ENCODE measurements around the gene TPSD1.
"Not testable (repeated sequence)": the region's sequence is repeated elsewhere in the genome, so short reads cannot be mapped to it uniquely, and the experiment has no call there.

TPSD1 gene

DNA sequence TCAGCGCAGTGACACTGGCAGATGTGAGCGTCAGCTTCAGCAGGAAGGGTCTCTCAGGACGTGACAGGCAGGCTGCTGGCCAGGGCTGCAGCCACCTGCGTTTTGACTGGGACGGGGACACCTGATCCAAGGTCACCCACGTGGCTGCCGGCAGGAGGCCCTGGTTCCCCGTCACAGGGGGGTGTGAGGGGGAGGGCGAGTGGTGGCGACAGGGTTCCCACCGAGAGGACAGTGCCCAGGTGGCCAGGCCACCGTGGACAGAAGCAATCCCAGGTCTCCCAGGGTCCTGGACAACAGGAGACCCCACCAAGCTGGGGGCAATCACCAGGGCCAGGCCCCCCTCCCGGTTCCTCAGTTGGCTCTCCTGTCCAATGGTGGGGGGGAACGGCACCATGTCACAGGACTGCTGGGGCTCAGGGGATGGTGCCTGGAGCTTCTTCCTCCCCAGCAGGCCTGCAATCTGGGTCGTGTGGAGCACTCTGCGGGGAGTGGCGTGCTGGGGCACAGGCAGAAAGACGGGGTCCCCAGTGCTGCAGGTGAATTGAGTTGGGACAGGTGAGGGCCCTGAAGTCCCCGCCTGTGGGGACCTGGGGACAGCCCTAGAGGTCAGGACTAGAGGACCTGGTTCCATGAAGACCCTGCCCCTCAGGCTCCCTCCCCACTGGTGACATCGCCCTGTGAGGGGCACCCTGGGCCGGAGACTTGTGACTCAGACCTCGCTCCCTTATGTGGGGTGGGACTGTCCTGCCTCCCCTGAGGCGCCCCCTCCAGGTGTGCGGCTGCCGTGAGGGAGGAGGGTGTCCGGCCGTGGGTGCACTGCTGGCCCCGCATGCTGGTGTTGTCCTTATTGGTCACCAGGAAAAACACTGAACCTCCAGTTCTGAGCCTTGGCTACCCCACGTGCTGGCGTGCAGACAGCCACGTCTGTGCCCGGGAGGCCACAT, 11.7 kb upstream of the TPSD1 start:
- peak; percentile 61 for DNase-seq

GRCh38 chr16:1244881-1245280, 11.0 kb upstream of the TPSD1 start:
- DNase-seq, result peak; percentile 62

GRCh38 chr16:1245452-1246020, 10.3 kb upstream of the TPSD1 start:
- peak; percentile 53 for DNase-seq

DNA sequence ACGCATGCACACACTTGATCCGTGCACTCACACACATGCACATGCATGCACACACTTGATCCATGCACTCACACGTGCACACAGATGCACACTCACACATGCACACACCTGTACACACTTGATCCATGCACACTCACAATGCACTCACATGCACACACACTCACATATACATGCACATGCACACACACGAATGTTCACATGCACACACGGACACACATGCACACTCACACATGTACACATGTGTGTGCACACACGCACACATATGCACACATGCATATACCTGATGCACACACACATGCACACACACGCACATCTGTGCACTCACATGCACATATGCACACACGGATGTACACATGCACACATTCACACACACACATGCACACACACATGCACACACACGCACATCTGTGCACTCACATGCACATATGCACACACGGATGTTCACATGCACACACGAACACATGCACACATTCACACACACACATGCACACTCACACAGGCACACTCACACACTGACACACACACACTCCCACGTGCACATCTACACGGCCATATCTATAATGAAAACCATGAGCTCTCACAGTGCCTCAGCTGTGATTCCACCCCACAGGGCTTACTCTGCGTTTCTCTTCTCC, 7.8 kb upstream of the TPSD1 start:
- DNase-seq, result peak; percentile 16

DNA sequence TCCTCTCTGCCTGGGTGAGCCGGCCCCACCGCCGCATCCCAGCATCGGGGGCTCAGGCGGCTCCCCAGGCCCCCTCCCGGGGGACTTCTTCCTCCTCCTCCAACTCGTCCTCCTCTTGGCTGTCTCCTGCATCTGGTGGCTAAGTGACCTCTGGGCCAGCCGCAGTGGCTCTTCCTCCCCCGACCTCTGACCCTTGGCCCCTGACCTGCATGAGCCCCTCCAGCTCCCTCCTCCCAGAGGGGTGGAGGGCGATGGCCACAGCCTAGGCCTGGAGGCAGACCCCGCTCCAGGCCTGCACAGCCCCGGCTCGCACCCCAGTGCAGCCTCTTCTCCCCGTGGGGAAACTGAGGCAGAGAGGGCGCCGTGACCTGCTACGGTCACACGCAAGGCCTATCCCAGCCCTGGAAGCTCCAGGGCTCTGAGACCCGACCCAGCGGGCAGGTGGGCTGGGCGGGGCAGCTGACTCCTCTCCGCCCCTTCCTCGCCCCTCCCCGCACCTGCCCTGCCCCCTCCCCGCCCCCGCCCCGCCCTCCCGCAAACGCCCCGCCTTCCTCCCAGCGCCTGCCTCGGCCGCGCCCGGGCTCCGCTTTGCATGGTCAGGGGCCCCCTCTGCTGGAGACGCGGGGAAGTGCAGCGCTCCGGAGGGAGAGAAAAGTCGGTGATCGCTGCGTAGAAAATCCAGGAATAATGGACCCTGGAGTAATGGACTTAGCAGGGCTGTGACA, 6.7 kb upstream of the TPSD1 start:
- DNase-seq, result not testable (repeated sequence)

DNA sequence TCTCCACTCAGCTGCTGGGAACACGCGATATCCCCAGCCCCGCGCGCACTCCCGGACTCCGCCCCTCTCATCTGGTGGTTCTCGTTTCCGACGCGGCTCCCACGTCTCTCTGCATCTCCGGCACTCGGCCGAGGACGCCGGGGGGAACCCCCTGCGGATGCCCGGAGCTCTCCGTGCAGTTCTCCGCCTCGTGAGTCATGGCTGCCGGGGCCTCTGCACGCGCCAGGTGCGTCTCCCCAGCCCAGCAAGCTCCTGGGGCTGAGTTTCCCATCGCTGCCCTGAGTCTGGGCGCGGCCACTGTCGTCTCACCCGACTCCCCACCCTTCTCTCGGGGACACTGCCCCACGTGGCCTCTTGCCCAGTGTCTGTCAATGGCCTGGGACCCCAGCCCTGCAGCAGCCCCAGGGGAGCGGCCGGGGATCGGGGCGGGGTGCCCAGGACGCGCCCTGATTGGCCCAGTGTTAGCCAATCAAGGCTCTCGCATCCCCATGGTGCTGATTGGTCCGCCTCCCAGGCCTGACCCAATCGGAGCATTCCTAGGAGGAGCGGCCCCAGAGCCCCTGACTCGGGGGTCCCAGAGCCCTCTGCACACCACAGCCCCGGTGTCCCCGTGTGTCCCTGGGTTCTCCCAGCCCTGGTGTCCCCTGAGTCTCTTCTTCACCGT, 2.0 kb upstream of the TPSD1 start:
- DNase-seq, result not testable (repeated sequence)

DNA sequence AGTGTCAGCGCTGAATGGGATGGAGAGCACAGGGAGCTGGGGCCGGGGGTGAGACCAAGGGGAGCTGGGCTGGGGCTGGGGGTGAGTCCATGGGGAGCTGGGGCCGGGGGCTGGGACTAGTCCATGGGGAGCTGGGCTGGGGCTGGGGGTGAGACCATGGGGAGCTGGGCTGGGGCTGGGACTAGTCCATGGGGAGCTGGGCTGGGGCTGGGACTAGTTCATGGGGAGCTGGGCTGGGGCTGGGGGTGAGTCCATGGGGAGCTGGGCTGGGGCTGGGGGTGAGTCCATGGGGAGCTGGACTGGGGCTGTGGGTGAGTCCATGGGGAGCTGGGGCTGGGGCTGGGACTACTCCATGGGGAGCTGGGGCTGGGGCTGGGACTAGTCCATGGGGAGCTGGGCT, 1.0 kb upstream of the TPSD1 start:
- peak; percentile 59 for DNase-seq

GRCh38 chr16:1256296-1256873, 516 bp downstream of the TPSD1 start:
- DNase-seq, result peak; percentile 55

DNA sequence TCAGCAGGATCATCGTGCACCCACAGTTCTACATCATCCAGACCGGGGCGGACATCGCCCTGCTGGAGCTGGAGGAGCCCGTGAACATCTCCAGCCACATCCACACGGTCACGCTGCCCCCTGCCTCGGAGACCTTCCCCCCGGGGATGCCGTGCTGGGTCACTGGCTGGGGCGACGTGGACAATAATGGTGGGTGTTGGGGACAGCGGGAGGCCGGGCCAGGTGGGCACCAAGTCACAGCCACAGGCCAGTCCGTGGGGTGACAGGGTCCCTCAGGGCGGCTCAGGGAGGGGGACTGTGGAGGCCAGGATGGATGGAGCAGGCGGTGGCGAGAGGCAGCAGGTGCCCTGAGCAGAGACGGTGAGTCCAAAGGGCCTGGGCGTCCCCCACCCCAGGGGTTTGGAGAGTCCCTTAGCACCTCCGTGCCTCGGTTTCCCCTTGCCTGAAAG, 1.0 kb downstream of the TPSD1 start:
- DNase-seq, result peak; percentile 60

DNA sequence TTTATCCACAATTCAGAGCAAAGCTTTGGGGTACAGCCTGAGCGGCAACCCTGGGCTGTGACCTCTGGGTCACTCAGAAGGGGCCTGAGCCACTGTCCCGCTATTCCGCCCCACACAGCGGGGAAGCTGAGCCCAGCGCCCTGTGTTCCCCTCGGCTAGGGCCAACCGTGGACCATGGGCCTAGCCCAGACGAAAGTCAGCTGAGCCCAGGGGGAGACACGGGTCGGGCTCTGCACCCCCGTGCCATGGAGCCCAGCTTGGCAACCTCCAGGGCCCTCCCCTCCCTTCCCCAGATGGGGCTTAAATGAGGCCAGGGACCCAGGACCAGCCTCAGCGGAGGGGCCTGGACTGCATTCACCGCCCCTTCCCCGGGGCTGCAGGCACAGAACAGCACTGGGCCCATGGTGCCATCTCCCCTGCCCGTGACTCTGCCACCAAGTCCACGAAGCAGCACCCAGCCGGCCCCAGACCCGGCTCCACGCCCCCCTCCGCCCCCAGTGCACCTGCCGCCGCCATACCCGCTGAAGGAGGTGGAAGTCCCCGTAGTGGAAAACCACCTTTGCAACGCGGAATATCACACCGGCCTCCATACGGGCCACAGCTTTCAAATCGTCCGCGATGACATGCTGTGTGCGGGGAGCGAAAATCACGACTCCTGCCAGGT, 1.8 kb downstream of the TPSD1 start:
- peak; percentile 39 for DNase-seq

DNA sequence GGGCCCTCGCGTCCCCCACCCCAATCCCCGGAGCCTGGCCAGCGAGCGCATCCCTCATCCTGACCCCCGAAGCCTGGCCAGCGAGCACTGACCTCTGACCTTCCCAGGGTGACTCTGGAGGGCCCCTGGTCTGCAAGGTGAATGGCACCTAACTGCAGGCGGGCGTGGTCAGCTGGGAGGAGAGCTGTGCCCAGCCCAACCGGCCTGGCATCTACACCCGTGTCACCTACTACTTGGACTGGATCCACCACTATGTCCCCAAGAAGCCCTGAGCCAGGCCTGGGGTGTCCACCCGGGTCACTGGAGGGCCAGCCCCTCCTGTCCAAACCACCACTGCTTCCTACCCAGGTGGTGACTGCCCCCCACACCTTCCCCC, 2.3 kb downstream of the TPSD1 start:
- DNase-seq, result no peak

- no peak for DNase-seq
Observed at GRCh38 chr16:1258906-1259759, 3.3 kb downstream of the TPSD1 start.

DNA sequence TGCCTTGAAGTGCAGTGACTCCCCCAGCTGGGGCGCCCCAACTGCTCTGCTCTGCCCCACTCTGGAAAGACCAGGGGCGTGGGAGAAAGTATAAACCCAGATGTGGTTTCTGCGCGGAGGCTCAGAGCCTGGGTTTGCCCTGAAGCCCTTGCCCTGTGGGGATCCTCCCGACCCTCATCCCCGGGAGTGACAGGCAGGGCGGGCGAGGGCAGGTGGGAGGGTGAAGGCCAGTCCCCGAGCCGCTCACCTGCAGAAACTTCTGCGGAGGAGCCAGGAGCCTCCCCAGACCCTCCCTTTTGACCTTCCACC, 3.8 kb downstream of the TPSD1 start:
- DNase-seq, result no peak

DNA sequence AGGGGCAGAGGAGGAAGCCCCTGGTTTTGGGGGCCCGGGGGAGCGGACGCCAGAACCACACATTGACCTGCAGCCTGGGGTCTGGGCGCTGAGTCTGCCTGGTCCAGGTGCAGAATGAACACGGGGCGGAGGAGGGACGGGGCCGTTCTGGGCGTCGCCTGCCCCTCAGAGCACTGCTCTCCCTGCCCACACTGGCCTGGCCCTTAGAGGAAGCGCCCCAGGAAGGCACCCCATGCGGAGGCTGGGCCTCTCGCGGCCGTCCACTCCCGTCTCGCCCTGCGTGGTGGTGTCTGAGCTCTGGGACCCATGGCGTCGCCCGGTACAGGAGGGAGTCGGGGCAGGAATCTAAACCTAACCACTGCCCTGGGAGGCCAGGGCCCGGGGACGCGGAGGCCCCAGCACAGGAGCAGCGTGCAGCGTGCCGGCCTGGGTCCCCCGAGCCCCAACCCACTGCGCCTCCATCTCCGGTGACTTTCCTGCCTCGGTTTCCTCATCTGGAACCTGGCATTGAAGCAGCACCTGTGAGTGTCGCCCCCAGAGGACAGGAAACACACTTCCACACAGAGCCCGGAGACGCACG, 4.3 kb downstream of the TPSD1 start:
- DNase-seq, result no peak

- DNase-seq, result no peak
Observed at GRCh38 chr16:1261131-1261892, 5.4 kb downstream of the TPSD1 start.

- DNase-seq, result no peak
Observed at GRCh38 chr16:1262210-1262845, 6.5 kb downstream of the TPSD1 start.

- no peak for DNase-seq
Observed at GRCh38 chr16:1262846-1263221, 7.0 kb downstream of the TPSD1 start.

DNA sequence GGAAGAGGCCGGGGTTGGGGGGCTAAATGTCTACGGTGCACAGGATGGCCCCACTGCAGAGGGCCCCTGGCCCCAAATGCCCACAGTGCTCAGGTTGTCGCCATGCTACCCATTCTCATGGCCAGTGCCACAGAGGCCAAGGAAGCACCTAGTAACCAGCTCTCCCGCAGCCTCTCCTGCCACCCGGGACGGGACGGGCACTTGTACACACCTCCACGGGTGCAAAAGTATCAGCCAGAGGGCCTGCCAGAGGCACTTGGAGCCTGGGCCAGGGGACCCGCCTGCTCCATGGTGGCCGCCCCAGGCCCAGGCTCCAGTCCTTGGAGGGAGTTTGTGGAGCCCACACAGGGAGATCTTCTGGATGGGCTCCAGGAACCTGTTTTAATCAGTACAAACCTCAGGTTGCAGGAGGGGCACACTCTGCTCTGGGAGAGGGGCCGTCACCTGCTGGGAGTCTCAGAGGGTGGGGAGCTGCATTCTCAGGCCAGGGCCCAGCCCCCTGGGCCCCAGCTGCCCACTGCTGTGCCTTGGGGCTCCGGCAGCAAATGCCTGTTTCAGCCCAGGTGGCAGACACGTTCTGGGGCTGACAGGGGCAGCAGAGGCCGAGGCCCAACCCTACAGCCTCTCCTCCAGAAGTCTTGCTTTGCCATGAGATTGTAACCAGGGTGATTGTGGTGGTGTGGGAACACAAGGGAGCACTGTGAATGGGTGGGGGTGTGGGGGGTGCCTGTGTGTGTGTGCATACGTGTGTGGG, 7.9 kb downstream of the TPSD1 start:
- DNase-seq, result no peak

Measured in activated effector memory CD4-positive, alpha-beta T cell treated with anti-CD3 and anti-CD28 coated beads, Interleukin-2, amount 50 U/mL, for 16 hours (primary cell).